ENCODE data around the gene MFGE8.

- TF ChIP-seq POLR2A (IDR thresholded peaks at IDR 0.05) = no peak
- TF ChIP-seq, protein P1, sequence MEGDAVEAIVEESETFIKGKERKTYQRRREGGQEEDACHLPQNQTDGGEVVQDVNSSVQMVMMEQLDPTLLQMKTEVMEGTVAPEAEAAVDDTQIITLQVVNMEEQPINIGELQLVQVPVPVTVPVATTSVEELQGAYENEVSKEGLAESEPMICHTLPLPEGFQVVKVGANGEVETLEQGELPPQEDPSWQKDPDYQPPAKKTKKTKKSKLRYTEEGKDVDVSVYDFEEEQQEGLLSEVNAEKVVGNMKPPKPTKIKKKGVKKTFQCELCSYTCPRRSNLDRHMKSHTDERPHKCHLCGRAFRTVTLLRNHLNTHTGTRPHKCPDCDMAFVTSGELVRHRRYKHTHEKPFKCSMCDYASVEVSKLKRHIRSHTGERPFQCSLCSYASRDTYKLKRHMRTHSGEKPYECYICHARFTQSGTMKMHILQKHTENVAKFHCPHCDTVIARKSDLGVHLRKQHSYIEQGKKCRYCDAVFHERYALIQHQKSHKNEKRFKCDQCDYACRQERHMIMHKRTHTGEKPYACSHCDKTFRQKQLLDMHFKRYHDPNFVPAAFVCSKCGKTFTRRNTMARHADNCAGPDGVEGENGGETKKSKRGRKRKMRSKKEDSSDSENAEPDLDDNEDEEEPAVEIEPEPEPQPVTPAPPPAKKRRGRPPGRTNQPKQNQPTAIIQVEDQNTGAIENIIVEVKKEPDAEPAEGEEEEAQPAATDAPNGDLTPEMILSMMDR (IDR thresholded peaks at IDR 0.05) = no peak
Measured at GRCh38 chr15:88912500-88912921, 668 bp downstream of the MFGE8 start.
